ENCODE results near the gene SUFU. TPM values are rescaled to one million over a fixed set of nuclear protein-coding genes. Genes with fewer than 3 reads are reported as not detected.

The SUFU gene
- total RNA-seq, 4 donors from 2014 or later = 3.7 to 10.1 (median 7.1) TPM

- TF ChIP-seq CTCF (IDR thresholded peaks at IDR 0.05) = no peak
- ATAC-seq (ENCODE audit: low FRiP score) (peak; percentile 58), DNase-seq (ENCODE audit: low spot score) (no peak)
Measured at GRCh38 chr10:102627736-102628293, 124.0 kb downstream of the SUFU start.

GRCh38 chr10:102628451-102628911 is 124.7 kb downstream of the SUFU start:
- no peak for TF ChIP-seq CTCF (IDR thresholded peaks at IDR 0.05)
- no peak for DNase-seq (ENCODE audit: low spot score)
- no peak for ATAC-seq (ENCODE audit: low FRiP score)

GRCh38 chr10:102629661-102630614 is 126.2 kb downstream of the SUFU start:
- no peak for TF ChIP-seq CTCF (IDR thresholded peaks at IDR 0.05)
- ATAC-seq (ENCODE audit: low FRiP score) (no peak), DNase-seq (ENCODE audit: low spot score) (no peak)

- no peak for TF ChIP-seq CTCF (IDR thresholded peaks at IDR 0.05)
- DNase-seq (ENCODE audit: low spot score) (no peak), ATAC-seq (ENCODE audit: low FRiP score) (no peak)
Measured at GRCh38 chr10:102630663-102631062, 126.9 kb downstream of the SUFU start.

GRCh38 chr10:102631525-102632393 is 128.0 kb downstream of the SUFU start:
- no peak for DNase-seq (ENCODE audit: low spot score)
- no peak for TF ChIP-seq CTCF (IDR thresholded peaks at IDR 0.05)
- ATAC-seq (ENCODE audit: low FRiP score) = no peak

GRCh38 chr10:102632394-102633111 is 128.8 kb downstream of the SUFU start:
- DNase-seq (ENCODE audit: low spot score) (no peak), ATAC-seq (ENCODE audit: low FRiP score) (no peak)

More at GRCh38 chr10:102632394-102633111, 128.8 kb downstream of the SUFU start:
- no peak for TF ChIP-seq CTCF (IDR thresholded peaks at IDR 0.05)

Measured in omental fat pad (tissue), 4 donors.